Measurements from ENCODE around the gene AXL.

The AXL gene

GRCh38 chr19:41309180-41310032, 90.4 kb downstream of the AXL start:
- DNase-seq: peak; percentile 54

- DNase-seq: peak; percentile 92
These were observed 91.2 kb downstream of the AXL start, which contains the start of gene CCDC97 for GRCh38 chr19:41310033-41310831. CCDC97 (plus strand) TSS chr19:41310172; CDS start chr19:41310311, 139 bp downstream.

- DNase-seq: no peak
These were observed 92.0 kb downstream of the AXL start for GRCh38 chr19:41311072-41311471.
